Adrenal gland (tissue), 5 donors: ENCODE measurements around the gene MRNIP.

Source experiments
- CTCF ChIP-seq, 6 experiments: fragments of 450-650 bp in 4 of 6; fragments of 200-600 bp in 2 of 6; sonication (generic) in 1 of 6; IDR thresholded peaks; 1 replicate in 5 of 6; 2 replicates in 1 of 6; pipeline versions ENCODE4 v1.5.1 to v1.8.0; 2016 to 2021; ENCODE audit warnings: antibody characterized with exemption in 6 of 6, mild to moderate bottlenecking in 2 of 6, moderate library complexity in 1 of 6
- POLR2A ChIP-seq, 2 donors: fragments of 450-650 bp; IDR thresholded peaks; one replicate each; pipeline ENCODE4 v1.6.1; 2017; ENCODE audit warnings: antibody characterized with exemption in 2 of 2, mild to moderate bottlenecking in 2 of 2, moderate library complexity in 1 of 2
- donor health status: DM: no; HTN: no; CAD: no.

- TF ChIP-seq POLR2A (IDR thresholded peaks at IDR 0.05), result no peak
- no peak for TF ChIP-seq CTCF (IDR thresholded peaks at IDR 0.05)
Observed at GRCh38 chr5:179869101-179869500, 10.5 kb upstream of the MRNIP start.
